HG03196 (cell line): ENCODE results near the gene CACNG6.

Experiments
- ATAC-seq: cut with Tn5 transposase; IDR thresholded peaks from one replicate; pipeline ENCODE4 v1.9.1; 2021; ENCODE audit not compliant: unreplicated experiment

The CACNG6 gene

DNA sequence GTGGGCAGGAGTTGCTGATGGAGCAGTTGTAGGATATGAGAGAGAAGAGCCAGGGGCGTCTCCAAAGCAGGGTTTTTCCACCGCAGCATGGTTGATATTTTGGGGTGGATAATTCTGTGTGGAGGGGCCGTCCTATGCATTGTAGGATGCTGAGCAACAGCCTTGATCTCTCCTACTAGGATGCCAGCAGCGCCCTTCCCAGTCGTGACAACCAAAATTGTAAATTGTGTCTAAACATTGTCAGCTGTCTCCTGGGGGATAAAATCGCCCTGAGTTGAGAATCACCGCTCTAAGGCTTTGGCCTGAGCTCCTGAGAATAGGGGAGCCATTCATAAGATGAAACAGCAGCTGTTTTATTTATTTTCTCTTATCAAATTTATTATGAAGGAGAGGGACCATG is 24.5 kb upstream of the CACNG6 start:
- ATAC-seq, result no peak

DNA sequence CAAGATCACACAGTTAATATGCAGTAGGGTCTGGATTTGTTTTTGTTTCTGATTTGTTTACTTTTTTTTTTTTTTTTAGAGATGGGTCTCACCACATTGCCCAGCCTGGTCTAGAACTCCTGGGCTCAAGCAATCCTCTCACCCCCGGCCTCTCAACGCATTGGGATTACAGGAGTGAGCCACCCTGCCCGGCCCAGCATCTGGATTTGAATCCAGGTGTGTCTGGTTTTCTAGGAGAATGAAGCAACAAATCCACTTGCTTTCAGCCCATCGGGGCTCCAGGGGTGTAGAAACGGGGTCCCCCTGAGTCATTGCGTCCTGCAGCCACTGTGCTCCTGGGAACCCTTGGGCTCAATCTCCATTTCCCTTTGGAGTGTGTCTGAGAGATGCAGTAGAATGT is 22.1 kb upstream of the CACNG6 start:
- ATAC-seq, result no peak

DNA sequence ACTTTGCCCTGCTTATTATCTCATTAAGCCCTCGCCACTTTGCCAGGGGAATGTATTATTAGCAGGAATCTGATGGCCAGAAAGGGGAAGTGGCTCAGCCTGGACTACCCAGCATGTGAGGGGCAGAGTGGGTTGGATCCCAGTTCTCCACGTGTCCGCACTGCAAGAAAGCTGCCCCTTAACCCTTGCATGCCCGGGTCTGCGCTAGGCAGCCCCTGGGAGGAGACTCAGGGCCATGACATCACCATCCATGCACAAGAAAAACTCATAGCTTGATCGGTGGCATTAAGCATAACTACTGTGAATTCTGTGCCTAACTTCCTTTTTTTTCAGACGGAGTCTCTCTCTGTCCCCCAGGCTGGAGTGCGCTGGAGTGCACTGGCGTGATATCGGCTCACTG is 19.8 kb upstream of the CACNG6 start:
- ATAC-seq, result no peak

DNA sequence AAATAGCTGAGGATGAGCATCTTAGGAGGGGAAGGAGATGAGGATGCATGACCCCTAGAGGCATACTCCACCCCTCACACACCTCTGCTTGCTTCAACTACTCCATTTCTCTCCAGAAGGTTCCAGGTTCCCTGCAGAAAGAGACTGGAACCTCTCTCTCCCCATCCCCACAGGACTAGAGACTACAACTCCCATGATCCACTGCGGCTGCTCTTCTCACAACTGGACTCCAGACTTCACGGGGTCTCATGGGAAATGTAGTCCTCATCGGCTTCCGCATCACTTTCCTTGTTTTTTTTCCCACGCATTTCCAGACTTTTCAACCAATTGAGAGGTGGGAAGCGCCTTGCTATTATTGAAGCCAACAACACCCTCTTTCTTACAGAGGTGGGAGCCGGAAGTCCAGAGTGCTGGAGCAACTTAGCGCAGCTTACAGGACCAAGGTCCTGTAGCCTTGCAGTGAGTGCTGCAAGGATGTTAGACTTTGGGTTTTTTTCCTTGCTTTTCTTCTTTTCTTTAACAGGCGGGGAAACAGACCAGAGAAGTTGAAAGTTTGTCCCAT is 13.9 kb upstream of the CACNG6 start:
- ATAC-seq, result no peak

DNA sequence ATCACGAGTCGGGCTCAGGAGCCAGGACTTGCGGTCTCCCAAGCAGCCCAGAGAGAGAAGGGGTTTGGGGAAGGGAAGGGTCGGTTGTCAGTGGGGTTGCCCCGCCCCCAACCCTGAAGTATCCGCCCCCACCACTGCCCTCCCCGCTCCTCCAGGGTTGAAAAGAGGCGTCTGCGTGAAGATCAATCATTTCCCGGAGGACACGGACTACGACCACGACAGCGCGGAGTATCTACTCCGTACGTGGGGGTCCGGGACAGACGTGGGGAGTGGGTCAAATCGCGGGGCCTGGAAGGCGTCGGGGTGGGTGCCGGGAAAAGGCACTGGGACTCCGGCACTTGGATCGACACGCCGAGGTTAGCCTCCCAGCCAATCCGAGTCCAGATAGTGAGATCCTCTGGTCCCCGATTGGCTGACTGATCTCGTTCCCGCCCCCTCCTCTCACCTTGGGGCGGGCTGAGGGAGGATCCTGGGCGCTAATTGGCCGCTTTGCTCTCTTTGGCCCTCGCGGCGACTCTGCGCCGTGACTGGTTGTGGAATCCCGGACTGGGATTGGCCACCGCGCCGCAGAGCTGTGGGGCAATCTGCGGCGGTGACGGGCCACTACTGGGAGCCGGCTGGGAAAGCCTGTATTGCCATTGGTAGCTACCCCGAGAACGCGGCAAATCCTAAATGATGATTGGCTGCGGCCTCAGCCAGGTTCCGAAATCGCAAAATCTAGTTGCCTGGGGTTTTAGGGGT is 13.3 kb upstream of the CACNG6 start:
- ATAC-seq, result no peak

DNA sequence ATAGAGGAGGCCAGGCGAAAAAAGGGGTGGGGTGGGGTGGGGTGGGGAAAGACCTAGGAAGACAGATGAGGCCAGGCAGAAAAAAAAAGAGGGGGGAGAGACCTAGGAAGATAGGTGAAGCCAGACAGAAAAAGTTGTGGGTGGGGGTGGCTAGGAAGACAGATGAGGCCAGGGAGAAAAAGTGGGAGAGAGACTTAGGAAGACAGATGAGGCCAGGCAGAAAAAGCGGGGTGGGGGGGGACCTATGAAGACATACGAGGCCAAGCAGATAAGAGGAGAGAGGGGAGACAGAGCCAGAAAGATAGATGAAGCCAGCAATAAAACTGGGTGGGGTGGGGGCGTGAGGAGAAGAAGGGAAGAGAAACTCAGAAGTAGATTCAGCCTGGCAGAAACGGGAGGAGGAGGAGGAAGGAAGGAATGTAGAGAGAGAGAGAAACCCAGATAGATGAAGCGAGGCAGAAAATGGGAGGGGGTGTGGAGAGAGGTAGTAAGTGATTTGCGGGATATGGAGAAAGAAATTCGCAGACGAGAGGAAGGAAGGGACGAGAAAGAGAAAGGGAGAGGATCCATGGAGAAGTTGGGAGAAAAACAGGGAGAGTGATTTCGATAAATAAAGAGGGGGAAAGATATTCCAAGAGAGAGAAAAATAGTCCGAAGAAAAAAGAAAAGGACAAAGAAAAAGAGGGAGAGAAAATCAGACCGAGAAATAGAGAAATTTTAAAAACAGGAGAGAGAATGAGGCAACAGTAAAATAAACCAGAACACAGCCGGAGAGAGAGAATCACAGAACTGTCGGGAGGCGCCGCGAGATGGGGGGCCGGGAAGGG is 12.2 kb upstream of the CACNG6 start:
- ATAC-seq, result no peak

DNA sequence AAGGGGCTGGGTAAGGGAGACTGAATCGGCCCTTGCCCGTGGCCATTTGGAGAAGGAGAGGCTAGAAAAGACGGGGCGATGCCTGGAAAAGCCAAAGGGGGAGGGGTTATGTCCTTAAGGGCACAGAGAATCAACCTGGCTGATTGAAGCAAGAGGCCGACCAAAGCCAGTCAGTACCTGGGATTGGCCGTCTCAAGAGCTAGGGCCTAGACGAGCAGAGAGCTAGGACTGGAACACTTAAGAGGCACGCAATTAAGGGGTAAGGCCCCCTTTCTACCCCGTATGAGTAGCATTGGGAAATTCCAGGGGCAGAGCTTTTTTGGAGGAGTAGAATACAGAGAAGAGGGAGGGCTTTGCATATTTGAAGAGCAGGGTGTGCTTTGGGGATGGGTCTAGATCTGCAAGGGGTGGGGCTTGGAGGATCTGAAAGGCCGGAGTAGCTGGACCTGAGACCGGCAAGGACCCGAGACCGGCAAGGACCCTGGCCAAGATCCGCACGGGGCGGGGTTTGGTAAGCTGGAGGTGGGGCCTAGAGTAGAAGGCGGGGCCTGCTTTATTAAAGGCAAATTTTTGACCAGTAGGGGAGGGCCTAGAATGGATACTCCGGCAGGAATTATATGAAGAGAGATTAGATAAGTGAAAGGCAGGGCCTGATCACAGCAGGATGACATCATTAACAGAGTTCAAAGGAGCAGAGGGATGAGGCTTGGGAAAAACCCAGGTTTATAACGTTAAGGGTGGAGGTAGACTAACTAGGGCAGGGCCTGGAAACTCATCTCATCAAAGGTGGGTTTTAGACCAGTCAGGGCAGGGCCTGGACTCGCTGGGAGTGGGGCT is 10.7 kb upstream of the CACNG6 start:
- ATAC-seq, result no peak

DNA sequence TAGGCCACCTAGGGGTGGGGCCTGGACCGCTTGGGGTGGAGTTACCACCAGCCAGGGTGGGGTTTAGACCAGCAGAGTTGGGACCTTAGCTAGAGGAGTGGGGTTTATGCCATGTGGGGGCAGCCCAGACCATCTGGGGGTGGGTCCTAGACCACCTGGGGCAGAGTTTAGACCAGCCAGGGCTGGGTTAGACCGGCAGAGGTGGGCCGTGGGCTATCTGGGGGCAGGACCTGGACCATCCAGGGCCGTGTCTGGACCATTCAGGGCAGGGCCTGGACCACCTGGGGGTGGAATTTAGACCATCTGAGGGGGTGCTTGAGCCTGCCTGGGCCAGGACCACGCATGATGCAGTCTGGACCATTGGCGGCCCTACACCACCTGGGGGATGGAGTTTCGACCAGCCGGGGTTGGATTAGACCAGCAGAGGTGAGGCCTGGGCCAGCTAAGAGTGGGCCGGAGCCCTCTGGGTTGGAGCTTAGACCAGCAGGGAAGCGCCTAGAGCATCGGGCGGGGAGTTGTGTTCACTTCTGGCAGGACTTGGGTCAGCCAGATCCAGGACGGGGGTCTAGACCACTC is 10.0 kb upstream of the CACNG6 start:
- no peak for ATAC-seq

DNA sequence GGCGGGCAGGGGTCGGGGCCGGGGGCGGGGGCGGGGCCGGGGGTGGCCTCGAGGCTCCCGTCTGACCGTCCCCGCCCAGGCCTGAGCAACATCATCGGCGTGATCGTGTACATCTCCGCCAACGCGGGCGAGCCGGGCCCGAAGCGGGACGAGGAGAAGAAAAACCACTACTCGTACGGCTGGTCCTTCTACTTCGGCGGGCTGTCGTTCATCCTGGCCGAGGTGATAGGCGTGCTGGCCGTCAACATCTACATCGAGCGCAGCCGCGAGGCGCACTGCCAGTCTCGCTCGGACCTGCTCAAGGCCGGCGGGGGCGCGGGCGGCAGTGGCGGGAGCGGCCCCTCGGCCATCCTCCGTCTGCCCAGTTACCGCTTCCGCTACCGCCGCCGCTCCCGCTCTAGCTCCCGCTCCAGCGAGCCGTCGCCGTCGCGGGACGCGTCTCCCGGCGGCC is 9.4 kb upstream of the CACNG6 start:
- no peak for ATAC-seq

DNA sequence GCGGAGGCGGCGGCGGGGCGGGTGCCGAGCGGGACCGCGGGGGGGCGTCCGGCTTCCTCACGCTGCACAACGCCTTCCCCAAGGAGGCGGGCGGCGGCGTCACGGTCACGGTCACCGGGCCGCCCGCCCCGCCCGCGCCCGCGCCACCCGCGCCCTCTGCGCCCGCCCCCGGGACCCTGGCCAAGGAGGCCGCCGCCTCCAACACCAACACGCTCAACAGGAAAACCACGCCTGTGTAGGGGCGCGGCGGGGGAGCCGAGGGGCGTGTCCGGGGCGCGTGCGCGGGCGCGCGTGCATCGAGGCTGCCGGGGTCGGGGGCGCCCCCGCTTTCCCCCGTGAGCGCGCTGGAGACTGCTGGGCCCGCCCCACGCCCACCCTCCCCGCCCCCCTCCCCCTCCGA is 8.8 kb upstream of the CACNG6 start:
- no peak for ATAC-seq

DNA sequence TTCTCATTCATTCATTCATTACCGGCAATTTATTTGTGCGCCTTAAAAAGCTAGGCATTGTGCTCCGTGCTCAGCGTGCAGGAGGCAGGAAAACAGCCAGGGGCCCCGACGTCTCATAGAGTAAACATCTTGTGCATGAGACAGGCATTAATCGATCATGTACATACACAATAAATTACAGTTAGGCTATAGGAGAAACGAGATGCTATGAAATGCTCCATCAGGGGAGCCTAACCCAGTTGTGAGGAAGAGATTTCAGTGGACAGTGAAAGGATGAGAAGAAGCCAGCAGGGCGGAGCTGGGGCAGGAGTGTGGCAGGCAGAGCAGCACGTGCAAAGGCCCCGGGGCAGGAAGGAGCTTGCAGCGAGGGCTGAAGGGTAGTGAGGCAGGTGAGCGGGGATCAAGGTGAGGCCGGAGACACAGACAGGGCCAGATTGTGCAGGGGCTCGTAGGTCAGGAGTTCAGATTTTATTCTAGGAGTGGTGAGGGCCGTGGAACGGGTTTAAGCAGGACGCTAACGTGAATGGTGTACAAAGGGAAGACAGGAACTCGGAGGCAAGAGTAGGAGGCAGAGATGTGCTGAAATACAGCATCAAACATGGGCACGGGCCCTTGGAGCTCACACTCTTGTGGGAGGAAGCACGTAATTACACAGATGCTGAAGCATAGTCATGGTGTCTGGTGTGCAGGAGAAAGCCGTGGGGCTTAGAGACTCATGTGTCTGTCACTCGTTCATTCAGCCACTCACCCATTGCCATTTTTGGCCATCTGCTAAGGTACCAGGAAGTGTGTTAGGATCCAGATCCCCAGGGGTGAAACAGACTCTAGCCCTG is 7.8 kb upstream of the CACNG6 start:
- no peak for ATAC-seq

DNA sequence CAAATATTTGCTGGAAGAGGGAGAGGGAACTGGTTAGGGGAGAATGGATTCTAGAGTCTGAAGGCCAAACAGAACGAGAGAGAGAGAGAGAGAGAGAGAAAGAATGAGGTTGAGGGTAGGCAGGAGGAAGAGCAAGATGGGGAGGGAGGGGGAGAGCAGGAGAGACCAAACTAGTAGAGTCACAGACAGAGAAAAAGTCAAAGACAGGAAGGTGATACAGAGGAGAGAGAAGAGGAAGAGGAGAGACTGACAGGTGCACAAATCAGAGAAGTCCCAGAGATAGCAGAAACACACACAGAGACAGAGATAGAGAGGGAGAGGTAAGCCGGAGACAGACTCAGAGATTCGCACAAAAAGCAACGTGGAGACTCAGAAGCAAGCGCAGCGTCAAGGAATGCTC is 5.6 kb upstream of the CACNG6 start:
- ATAC-seq, result no peak

DNA sequence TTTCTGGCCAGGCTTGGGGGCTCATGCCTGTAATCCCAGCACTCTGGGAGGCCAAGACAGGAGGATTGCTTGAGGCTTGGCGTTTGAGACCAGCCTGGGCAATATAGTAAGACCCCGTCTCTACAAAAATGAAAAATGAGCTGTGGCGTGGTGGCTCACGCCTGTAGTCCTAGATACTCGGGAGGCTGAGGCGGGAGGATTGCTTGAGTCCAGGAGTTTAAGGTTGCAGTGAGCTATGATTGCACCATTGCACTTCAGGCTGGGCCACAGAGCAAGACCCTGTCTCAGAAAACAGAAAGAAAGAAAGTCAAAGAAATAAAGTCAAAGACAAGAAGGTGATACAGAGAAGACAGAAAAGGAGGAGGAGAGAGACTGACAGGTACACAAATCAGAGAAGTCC is 2.5 kb upstream of the CACNG6 start:
- no peak for ATAC-seq

DNA sequence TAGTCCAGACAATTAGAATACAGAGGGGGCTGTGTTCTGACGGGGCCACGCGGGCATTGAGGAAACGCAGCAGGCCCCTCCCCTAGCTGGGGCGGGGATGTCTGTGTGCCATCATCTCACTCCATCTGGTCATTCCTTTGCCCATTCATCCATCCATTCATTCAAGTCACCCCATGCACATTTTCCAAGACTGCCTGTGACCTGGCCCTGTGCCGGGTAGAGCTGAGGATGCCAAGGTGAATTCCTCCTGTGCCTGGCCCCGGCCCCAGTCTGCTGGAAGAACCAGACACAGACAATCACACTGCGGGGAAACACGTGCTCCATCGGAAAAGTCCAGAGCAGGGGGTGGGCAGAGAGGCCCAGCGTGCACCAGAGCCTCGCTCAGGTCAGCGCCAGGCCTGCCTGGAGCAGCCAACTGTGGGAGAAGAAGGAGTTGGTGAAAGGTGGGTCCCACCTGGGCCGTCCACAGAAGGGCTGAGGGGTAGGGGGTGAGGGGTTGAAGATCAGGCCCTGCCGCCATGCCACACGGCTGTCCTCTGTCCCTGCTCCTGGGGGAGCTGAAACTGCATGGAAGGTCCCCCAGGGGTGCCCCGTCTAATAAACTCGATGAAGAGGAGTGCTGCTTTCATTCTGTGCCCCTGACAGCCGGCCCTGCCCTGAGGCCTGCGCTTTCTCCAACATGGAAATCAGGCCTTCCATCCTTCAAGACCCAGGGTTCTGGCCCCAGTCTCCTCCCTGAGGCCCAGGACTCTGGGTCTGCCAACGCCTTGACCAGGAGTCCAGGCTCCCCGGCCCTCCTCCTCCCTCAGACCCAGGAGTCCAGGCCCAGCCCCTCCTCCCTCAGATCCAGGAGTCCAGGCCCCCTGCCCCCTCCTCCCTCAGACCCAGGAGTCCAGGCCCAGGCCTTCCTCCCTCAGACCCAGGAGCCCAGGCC is 1.6 kb upstream of the CACNG6 start:
- ATAC-seq, result no peak

DNA sequence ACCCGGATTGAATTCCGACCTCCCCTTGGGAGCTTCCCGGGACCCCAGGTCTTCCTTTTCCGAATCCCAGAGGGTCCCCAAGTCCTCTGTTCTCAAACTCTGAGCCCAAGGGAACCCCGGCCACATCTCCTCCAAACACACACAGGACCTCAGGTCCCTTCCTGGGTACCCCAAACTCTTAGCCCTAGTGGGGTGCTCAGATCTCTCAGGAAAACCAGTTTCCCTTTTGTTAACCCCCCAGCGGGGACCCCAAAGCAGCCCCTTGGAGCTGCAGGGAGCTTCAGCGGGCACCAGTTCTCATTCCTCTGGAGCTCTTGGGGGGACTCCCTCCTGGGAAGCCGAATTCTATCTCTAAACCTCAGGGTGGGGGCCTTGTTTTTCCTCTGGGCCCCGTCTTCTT is 774 bp downstream of the CACNG6 start:
- no peak for ATAC-seq

DNA sequence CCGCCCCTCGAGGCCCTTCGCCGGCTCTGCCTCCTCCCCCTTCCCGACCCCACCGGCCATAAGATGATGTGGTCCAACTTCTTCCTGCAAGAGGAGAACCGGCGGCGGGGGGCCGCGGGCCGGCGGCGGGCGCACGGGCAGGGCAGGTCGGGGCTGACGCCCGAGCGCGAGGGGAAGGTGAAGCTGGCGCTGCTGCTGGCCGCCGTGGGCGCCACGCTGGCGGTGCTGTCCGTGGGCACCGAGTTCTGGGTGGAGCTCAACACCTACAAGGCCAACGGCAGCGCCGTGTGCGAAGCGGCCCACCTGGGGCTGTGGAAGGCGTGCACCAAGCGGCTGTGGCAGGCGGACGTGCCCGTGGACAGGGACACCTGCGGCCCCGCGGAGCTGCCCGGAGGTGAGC is 1.4 kb downstream of the CACNG6 start:
- ATAC-seq, result no peak

DNA sequence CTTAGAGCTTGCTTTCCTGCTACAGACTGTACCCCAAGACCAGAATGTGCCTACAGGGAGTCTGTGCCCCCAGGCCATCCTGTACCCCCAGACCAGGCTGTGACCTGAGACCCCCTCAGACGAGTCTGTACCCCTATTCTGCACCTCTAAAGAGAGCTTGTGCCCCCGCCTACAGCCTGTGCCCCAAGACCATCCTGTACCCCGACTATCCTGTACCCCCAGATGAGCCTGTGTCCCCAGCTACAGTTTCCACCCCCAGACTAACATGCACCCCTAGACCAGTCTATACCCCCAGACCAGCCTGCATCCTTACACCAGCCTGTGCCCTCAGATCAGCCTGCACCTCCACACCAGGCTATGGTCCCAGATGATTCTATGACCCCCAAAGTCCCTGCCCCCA is 2.0 kb downstream of the CACNG6 start:
- ATAC-seq, result no peak

DNA sequence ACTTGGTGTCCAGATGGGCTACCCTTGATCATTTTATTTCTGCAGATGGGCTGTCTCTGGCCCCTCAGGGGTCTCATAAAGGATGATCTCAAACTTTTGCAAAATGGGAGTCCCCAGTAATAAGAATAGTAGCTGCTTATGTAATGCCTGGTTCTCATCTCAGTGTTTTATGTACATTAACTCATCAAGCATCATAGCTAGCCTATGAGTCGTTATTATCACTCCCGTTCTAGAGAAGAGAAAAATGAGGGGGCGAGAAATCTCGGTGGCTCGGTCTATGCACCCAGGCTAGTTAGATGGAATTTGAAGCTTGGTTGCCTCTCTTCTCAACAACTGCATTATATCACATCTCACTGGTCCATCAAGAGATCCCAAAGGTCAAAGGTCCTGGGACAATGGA is 3.4 kb downstream of the CACNG6 start:
- ATAC-seq, result no peak

DNA sequence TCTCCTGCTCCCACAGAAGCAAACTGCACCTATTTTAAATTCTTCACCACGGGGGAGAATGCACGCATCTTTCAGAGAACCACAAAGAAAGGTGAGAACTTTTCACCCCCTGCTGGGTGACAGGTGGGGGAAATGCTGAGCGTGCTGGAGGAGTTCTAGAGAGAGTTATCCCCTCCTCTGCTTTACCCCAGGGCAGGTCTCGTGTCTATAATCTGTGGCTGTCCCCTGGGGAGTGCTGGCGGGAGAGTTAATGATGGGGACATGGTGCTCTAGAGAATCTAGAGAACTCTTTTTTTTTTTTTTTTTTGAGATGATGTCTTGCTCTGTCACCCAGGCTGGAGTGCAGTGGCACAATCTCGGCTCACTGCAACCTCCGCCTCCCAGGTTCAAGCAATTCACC is 6.8 kb downstream of the CACNG6 start:
- ATAC-seq, result no peak
